WTC11 (cell line): Measurements from ENCODE around the gene MFF. TPM values are rescaled to one million over a fixed set of nuclear protein-coding genes. Genes with fewer than 3 reads are reported as not detected.

Source experiments
- ATAC-seq: fragments of 200-7000 bp; cut with Tn5 transposase; 2 replicates; pipeline ENCODE4 v1.10.0; 2021; ENCODE audit warnings: mild to moderate bottlenecking, moderate library complexity
- Bru-seq: library from RNA; stranded (reverse); fragments of 400-500 nt; gene quantifications from one replicate; lab custom pipeline; 2021; lab: Mats Ljungman, UMichigan
- CTCF ChIA-PET: fragments of 300-600 bp; sonication (Branson Sonifier 250); formaldehyde crosslinking; loops from one replicate; lab custom pipeline; 2021; ENCODE audit warnings: antibody characterized with exemption; lab: Charles Lee
- POLR2A ChIA-PET: fragments of 350-600 bp; sonication (Branson Sonifier 250); formaldehyde crosslinking; loops from one replicate; lab custom pipeline; 2021; ENCODE audit warnings: antibody characterized with exemption; lab: Charles Lee
- DNase-seq: peaks from one replicate; pipeline ENCODE4 v3.0.0; 2021; ENCODE audit warnings: low spot score
- H3K27ac Mint-ChIP-seq: 2 replicates; pipeline ENCODE4 v1.8.0; 2021; ENCODE audit warnings: mixed read lengths
- H3K27me3 Mint-ChIP-seq: 2 replicates; pipeline ENCODE4 v1.8.0; 2021; ENCODE audit warnings: low read depth, mild to moderate bottlenecking, moderate library complexity, mixed read lengths
- H3K36me3 Mint-ChIP-seq: 2 replicates; pipeline ENCODE4 v1.8.0; 2021; ENCODE audit warnings: mixed read lengths
- H3K4me1 Mint-ChIP-seq: 2 replicates; pipeline ENCODE4 v1.8.0; 2022; ENCODE audit warnings: mixed read lengths
- H3K4me3 Mint-ChIP-seq: 2 replicates; pipeline ENCODE4 v1.8.0; 2021; ENCODE audit warnings: mild to moderate bottlenecking, moderate library complexity, mixed read lengths
- H3K9me3 Mint-ChIP-seq: 2 replicates; pipeline ENCODE4 v1.8.0; 2021; ENCODE audit warnings: mixed read lengths
- CREB1 ChIP-seq: sonication (generic); formaldehyde crosslinking; IDR thresholded peaks from 2 replicates; pipeline ENCODE4 v1.8.0; 2023; ENCODE audit warnings: mild to moderate bottlenecking, missing genetic modification reagents
- ETV6 ChIP-seq: sonication (generic); formaldehyde crosslinking; IDR thresholded peaks from 2 replicates; pipeline ENCODE4 v1.8.1; 2022; ENCODE audit warnings: mild to moderate bottlenecking, missing genetic modification reagents
- GTF2I ChIP-seq: fragments of 250-450 bp; sonication (Bioruptor Pico); conservative IDR thresholded peaks from 2 replicates; pipeline ENCODE4 v1.4.0; 2021; ENCODE audit warnings: mild to moderate bottlenecking
- JAZF1 ChIP-seq: fragments of 250-450 bp; sonication (Bioruptor Pico); IDR thresholded peaks from 2 replicates; pipeline ENCODE4 v1.9.0; 2021; ENCODE audit warnings: moderate library complexity, mild to moderate bottlenecking, inconsistent platforms
- MXD4 ChIP-seq: fragments of 250-450 bp; sonication (Bioruptor Pico); IDR thresholded peaks from 2 replicates; pipeline ENCODE4 v1.8.0; 2021; ENCODE audit warnings: mild to moderate bottlenecking, moderate library complexity, borderline replicate concordance
- NFE2L1 ChIP-seq: sonication (generic); formaldehyde crosslinking; IDR thresholded peaks from 2 replicates; pipeline ENCODE4 v1.8.1; 2023; ENCODE audit warnings: missing genetic modification reagents
- SOX15 ChIP-seq: fragments of 250-450 bp; sonication (Bioruptor Pico); IDR thresholded peaks from 2 replicates; pipeline ENCODE4 v1.9.0; 2021; ENCODE audit warnings: mild to moderate bottlenecking
- TEAD4 ChIP-seq: sonication (generic); formaldehyde crosslinking; IDR thresholded peaks from 2 replicates; pipeline ENCODE4 v1.8.0; 2022; ENCODE audit warnings: mild to moderate bottlenecking, missing genetic modification reagents
- long read RNA-seq, 3 experiments: library from RNA in 1 of 3; library from capped mRNA in 1 of 3; library from polyadenylated mRNA in 1 of 3; unstranded in 2 of 3; stranded (forward) in 1 of 3; transcript quantifications; one replicate each; pipeline ENCODE4 v2.0.0, GENCODE V29; 2021
- total RNA-seq: library from RNA; stranded (reverse); gene quantifications from 3 replicates; pipeline ENCODE4 v1.2.3, GENCODE V29; 2021
- TF ChIP-seq, protein P1 (sequence below): sonication (generic); formaldehyde crosslinking; IDR thresholded peaks from 2 replicates; pipeline ENCODE4 v1.8.0; 2023; ENCODE audit warnings: missing genetic modification reagents
- TF ChIP-seq, protein P2 (sequence below): sonication (generic); formaldehyde crosslinking; IDR thresholded peaks from 2 replicates; pipeline ENCODE4 v1.8.0; 2022; ENCODE audit warnings: mild to moderate bottlenecking, missing genetic modification reagents
- TF ChIP-seq, protein P3 (sequence below): sonication (generic); formaldehyde crosslinking; IDR thresholded peaks from 2 replicates; pipeline ENCODE4 v1.8.1; 2023; ENCODE audit warnings: mild to moderate bottlenecking, missing genetic modification reagents, borderline replicate concordance
- TF ChIP-seq, protein P4 (sequence below): sonication (generic); formaldehyde crosslinking; IDR thresholded peaks from 2 replicates; pipeline ENCODE4 v1.8.0; 2022; ENCODE audit warnings: missing genetic modification reagents
- TF ChIP-seq, protein P5 (sequence below): sonication (generic); formaldehyde crosslinking; IDR thresholded peaks from 2 replicates; pipeline ENCODE4 v1.8.0; 2022; ENCODE audit warnings: mild to moderate bottlenecking, missing genetic modification reagents
- TF ChIP-seq, protein P6 (sequence below): fragments of 200-600 bp; IDR thresholded peaks from 2 replicates; pipeline ENCODE4 v1.8.0; 2022; ENCODE audit warnings: antibody characterized with exemption
- TF ChIP-seq, protein P7 (sequence below): sonication (generic); formaldehyde crosslinking; IDR thresholded peaks from 2 replicates; pipeline ENCODE4 v1.8.1; 2023; ENCODE audit warnings: mild to moderate bottlenecking, moderate library complexity, missing genetic modification reagents
- TF ChIP-seq, protein P8 (sequence below): sonication (generic); formaldehyde crosslinking; IDR thresholded peaks from 2 replicates; pipeline ENCODE4 v1.8.1; 2022; ENCODE audit warnings: mild to moderate bottlenecking, moderate library complexity, missing genetic modification reagents

Gene MFF, protein sequence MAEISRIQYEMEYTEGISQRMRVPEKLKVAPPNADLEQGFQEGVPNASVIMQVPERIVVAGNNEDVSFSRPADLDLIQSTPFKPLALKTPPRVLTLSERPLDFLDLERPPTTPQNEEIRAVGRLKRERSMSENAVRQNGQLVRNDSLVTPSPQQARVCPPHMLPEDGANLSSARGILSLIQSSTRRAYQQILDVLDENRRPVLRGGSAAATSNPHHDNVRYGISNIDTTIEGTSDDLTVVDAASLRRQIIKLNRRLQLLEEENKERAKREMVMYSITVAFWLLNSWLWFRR
- total RNA-seq (74.4 to 78.5 TPM (median 78.2 TPM) in 3 replicates), Bru-seq, nascent RNA (percentile 92 among the genes with signal in this experiment)
- long read RNA-seq, experiment 1, transcript MFF-203 (8 exons, 1,716 nt) = minor isoform, 7 of 138 reads
- long read RNA-seq, experiment 1, transcript MFF-207 (6 exons, 1,548 nt) = minor isoform, 16 of 138 reads
- long read RNA-seq, experiment 1, transcript MFF-220 (2 exons, 660 nt) = minor isoform, 7 of 138 reads
- long read RNA-seq, experiment 1, transcript MFF-205 (7 exons, 1,085 nt) = major isoform, 59 of 138 reads
- long read RNA-seq, experiment 1, partial matches to known transcripts = 4 of 138 reads
- long read RNA-seq, experiment 1, other reads (novel, unspliced or antisense) = 32 of 138 reads
- long read RNA-seq, experiment 2, transcript MFF-201 (9 exons, 2,004 nt) = minor isoform, 8 of 130 reads
- long read RNA-seq, experiment 2, transcript MFF-203 (8 exons, 1,716 nt) = minor isoform, 9 of 130 reads
- long read RNA-seq, experiment 2, transcript MFF-207 (6 exons, 1,548 nt) = minor isoform, 10 of 130 reads
- long read RNA-seq, experiment 2, transcript MFF-205 (7 exons, 1,085 nt) = major isoform, 56 of 130 reads
- long read RNA-seq, experiment 2, partial matches to known transcripts = 12 of 130 reads
- long read RNA-seq, experiment 2, other reads (novel, unspliced or antisense) = 25 of 130 reads
- long read RNA-seq, experiment 3, transcript MFF-207 (6 exons, 1,548 nt) = minor isoform, 9 of 146 reads
- long read RNA-seq, experiment 3, transcript MFF-203 (8 exons, 1,716 nt) = minor isoform, 9 of 146 reads
- long read RNA-seq, experiment 3, transcript MFF-202 (8 exons, 1,760 nt) = minor isoform, 10 of 146 reads
- long read RNA-seq, experiment 3, transcript MFF-205 (7 exons, 1,085 nt) = major isoform, 84 of 146 reads
- long read RNA-seq, experiment 3, partial matches to known transcripts = 0 of 146 reads
- long read RNA-seq, experiment 3, other reads (novel, unspliced or antisense) = 24 of 146 reads

DNA sequence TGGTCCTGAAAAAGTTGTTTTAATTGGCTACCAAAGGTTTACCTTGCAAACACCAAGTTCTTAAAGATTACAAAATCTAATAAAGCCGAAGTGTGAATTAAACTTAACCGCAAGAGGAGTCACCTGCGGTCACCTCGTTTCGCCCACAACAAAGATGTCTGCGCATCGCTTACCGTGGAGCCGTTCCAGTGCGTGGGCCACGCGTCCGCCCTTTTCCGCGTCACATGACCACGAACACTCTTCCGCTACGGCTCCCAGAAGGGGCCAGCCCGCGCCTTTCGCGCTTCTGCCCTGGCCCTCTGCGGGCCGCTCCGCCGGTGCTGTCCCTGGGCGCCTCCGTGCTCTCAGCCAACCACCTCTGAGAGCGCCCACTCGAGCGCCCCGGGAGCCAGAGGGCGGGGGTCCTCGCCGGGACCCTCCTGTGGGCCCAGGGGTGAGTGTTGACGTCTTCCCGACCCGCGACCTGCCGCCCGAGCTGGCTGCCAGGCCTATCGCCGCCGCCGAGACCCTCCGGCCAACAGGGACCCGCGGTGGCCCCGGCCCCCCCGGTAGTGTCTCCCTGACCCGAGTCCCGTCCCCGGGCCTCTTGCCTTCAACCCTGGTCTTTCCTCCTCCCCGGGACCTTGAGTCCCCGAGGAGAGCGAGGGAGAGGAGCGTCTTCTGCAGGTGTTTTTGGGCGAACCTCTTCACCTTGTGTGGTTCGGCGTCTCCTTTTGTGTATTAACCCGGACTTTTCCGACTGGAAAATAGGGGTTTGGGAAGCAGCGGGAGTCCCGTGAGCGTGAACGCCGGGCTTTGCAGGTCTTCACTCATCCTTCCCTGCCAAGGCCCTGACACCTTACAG lies at the start of gene MFF:
Gene MFF (plus strand): TSS at position 257 of the 844 bp plus-strand sequence. CDS start 5,415 bp downstream, outside the sequence.
- Mint-ChIP-seq H3K4me3 (peak within 1 kb of the TSS; percentile 90), H3K36me3 (peaks cover 41% of the 10 kb centered on the region), H3K9me3 (peaks cover 37% of the 10 kb centered on the region), H3K4me1 (peaks cover 42% of the 10 kb centered on the region), H3K27ac (peak within 1 kb of the TSS; percentile 87), H3K27me3 (peaks cover 12% of the 10 kb centered on the region)
- DNase-seq = peak; percentile 83
- peak; percentile 84 for ATAC-seq
- ChIA-PET CTCF (interaction anchor here (1.7 kb wide), 1 partner anchor 200 kb away, joined by 3 read pairs; no protein-coding TSS in a partner anchor), POLR2A (no interaction called here)
- TF ChIP-seq, protein P1, sequence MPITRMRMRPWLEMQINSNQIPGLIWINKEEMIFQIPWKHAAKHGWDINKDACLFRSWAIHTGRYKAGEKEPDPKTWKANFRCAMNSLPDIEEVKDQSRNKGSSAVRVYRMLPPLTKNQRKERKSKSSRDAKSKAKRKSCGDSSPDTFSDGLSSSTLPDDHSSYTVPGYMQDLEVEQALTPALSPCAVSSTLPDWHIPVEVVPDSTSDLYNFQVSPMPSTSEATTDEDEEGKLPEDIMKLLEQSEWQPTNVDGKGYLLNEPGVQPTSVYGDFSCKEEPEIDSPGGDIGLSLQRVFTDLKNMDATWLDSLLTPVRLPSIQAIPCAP (CRISPR knock-in tag) = peak; percentile 52; the same call in 1 of the 2 replicates
- TF ChIP-seq, protein P2, sequence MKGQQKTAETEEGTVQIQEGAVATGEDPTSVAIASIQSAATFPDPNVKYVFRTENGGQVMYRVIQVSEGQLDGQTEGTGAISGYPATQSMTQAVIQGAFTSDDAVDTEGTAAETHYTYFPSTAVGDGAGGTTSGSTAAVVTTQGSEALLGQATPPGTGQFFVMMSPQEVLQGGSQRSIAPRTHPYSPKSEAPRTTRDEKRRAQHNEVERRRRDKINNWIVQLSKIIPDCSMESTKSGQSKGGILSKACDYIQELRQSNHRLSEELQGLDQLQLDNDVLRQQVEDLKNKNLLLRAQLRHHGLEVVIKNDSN (CRISPR knock-in tag) = peak; percentile 98
- TF ChIP-seq, protein P3, sequence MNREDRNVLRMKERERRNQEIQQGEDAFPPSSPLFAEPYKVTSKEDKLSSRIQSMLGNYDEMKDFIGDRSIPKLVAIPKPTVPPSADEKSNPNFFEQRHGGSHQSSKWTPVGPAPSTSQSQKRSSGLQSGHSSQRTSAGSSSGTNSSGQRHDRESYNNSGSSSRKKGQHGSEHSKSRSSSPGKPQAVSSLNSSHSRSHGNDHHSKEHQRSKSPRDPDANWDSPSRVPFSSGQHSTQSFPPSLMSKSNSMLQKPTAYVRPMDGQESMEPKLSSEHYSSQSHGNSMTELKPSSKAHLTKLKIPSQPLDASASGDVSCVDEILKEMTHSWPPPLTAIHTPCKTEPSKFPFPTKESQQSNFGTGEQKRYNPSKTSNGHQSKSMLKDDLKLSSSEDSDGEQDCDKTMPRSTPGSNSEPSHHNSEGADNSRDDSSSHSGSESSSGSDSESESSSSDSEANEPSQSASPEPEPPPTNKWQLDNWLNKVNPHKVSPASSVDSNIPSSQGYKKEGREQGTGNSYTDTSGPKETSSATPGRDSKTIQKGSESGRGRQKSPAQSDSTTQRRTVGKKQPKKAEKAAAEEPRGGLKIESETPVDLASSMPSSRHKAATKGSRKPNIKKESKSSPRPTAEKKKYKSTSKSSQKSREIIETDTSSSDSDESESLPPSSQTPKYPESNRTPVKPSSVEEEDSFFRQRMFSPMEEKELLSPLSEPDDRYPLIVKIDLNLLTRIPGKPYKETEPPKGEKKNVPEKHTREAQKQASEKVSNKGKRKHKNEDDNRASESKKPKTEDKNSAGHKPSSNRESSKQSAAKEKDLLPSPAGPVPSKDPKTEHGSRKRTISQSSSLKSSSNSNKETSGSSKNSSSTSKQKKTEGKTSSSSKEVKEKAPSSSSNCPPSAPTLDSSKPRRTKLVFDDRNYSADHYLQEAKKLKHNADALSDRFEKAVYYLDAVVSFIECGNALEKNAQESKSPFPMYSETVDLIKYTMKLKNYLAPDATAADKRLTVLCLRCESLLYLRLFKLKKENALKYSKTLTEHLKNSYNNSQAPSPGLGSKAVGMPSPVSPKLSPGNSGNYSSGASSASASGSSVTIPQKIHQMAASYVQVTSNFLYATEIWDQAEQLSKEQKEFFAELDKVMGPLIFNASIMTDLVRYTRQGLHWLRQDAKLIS = no peak
- TF ChIP-seq, protein P4, sequence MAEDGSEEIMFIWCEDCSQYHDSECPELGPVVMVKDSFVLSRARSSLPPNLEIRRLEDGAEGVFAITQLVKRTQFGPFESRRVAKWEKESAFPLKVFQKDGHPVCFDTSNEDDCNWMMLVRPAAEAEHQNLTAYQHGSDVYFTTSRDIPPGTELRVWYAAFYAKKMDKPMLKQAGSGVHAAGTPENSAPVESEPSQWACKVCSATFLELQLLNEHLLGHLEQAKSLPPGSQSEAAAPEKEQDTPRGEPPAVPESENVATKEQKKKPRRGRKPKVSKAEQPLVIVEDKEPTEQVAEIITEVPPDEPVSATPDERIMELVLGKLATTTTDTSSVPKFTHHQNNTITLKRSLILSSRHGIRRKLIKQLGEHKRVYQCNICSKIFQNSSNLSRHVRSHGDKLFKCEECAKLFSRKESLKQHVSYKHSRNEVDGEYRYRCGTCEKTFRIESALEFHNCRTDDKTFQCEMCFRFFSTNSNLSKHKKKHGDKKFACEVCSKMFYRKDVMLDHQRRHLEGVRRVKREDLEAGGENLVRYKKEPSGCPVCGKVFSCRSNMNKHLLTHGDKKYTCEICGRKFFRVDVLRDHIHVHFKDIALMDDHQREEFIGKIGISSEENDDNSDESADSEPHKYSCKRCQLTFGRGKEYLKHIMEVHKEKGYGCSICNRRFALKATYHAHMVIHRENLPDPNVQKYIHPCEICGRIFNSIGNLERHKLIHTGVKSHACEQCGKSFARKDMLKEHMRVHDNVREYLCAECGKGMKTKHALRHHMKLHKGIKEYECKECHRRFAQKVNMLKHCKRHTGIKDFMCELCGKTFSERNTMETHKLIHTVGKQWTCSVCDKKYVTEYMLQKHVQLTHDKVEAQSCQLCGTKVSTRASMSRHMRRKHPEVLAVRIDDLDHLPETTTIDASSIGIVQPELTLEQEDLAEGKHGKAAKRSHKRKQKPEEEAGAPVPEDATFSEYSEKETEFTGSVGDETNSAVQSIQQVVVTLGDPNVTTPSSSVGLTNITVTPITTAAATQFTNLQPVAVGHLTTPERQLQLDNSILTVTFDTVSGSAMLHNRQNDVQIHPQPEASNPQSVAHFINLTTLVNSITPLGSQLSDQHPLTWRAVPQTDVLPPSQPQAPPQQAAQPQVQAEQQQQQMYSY (CRISPR knock-in tag) = peak; percentile 68; the same call in 1 of the 2 replicates
- TF ChIP-seq JAZF1 (no peak), MXD4 (CRISPR knock-in tag) (no peak), NFE2L1 (CRISPR knock-in tag) (peak; percentile 84), ETV6 (CRISPR knock-in tag) (peak; percentile 79), TEAD4 (peak; percentile 17; the same call in 1 of the 2 replicates), GTF2I (CRISPR knock-in tag) (no peak), CREB1 (CRISPR knock-in tag) (peak; percentile 71), SOX15 (no peak)
- TF ChIP-seq, protein P5, sequence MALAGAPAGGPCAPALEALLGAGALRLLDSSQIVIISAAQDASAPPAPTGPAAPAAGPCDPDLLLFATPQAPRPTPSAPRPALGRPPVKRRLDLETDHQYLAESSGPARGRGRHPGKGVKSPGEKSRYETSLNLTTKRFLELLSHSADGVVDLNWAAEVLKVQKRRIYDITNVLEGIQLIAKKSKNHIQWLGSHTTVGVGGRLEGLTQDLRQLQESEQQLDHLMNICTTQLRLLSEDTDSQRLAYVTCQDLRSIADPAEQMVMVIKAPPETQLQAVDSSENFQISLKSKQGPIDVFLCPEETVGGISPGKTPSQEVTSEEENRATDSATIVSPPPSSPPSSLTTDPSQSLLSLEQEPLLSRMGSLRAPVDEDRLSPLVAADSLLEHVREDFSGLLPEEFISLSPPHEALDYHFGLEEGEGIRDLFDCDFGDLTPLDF = no peak
- TF ChIP-seq, protein P6, sequence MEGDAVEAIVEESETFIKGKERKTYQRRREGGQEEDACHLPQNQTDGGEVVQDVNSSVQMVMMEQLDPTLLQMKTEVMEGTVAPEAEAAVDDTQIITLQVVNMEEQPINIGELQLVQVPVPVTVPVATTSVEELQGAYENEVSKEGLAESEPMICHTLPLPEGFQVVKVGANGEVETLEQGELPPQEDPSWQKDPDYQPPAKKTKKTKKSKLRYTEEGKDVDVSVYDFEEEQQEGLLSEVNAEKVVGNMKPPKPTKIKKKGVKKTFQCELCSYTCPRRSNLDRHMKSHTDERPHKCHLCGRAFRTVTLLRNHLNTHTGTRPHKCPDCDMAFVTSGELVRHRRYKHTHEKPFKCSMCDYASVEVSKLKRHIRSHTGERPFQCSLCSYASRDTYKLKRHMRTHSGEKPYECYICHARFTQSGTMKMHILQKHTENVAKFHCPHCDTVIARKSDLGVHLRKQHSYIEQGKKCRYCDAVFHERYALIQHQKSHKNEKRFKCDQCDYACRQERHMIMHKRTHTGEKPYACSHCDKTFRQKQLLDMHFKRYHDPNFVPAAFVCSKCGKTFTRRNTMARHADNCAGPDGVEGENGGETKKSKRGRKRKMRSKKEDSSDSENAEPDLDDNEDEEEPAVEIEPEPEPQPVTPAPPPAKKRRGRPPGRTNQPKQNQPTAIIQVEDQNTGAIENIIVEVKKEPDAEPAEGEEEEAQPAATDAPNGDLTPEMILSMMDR = no peak
- TF ChIP-seq, protein P7, sequence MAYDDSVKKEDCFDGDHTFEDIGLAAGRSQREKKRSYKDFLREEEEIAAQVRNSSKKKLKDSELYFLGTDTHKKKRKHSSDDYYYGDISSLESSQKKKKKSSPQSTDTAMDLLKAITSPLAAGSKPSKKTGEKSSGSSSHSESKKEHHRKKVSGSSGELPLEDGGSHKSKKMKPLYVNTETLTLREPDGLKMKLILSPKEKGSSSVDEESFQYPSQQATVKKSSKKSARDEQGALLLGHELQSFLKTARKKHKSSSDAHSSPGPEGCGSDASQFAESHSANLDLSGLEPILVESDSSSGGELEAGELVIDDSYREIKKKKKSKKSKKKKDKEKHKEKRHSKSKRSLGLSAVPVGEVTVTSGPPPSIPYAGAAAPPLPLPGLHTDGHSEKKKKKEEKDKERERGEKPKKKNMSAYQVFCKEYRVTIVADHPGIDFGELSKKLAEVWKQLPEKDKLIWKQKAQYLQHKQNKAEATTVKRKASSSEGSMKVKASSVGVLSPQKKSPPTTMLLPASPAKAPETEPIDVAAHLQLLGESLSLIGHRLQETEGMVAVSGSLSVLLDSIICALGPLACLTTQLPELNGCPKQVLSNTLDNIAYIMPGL (CRISPR knock-in tag) = peak; percentile 96
- TF ChIP-seq, protein P8, sequence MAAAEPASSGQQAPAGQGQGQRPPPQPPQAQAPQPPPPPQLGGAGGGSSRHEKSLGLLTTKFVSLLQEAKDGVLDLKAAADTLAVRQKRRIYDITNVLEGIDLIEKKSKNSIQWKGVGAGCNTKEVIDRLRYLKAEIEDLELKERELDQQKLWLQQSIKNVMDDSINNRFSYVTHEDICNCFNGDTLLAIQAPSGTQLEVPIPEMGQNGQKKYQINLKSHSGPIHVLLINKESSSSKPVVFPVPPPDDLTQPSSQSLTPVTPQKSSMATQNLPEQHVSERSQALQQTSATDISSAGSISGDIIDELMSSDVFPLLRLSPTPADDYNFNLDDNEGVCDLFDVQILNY = no peak; the same call in 1 of the 2 replicates
